ENCODE results near the gene STMN1.

Gene STMN1

GRCh38 chr1:25895365-25895990 is 10.7 kb downstream of the STMN1 start:
- DNase-seq (ENCODE audit: low spot score) = peak; percentile 91

GRCh38 chr1:25893116-25893515 is 13.1 kb downstream of the STMN1 start:
- no peak for DNase-seq (ENCODE audit: low spot score)

- no peak for DNase-seq (ENCODE audit: low spot score)
Observed at GRCh38 chr1:25891606-25892005, 14.6 kb downstream of the STMN1 start.

- no peak for DNase-seq (ENCODE audit: low spot score)
Observed at GRCh38 chr1:25890239-25891034, 15.8 kb downstream of the STMN1 start.

GRCh38 chr1:25889470-25889869 is 16.7 kb downstream of the STMN1 start:
- no peak for DNase-seq (ENCODE audit: low spot score)

- no peak for DNase-seq (ENCODE audit: low spot score)
Observed at GRCh38 chr1:25888426-25888987, 17.7 kb downstream of the STMN1 start.

GRCh38 chr1:25885602-25886001 is 20.6 kb downstream of the STMN1 start:
- no peak for DNase-seq (ENCODE audit: low spot score)

GRCh38 chr1:25881266-25881665 is 25.0 kb downstream of the STMN1 start:
- no peak for DNase-seq (ENCODE audit: low spot score)

DNA sequence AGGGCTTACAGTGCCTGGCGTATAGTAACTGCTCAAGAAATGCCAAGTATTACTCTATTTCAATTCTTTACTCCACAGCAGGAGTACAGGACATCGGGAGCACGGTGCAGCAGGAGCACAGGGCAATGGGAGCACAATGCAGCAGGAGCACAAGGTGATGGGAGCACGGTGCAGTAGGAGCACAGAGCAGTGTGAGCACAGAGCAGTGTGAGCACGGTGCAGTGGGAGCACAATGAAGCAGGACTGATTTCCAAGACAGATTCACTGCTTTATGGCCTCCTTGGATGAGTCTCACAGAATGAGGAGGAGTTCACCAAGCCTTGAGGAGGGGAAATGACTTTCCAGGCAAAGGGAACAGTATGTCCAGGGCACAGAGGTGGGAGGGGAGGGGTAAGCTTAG is 25.7 kb downstream of the STMN1 start:
- no peak for DNase-seq (ENCODE audit: low spot score)

GRCh38 chr1:25879675-25880074 is 26.5 kb downstream of the STMN1 start:
- DNase-seq (ENCODE audit: low spot score) = no peak

- DNase-seq (ENCODE audit: low spot score) = no peak
Observed at GRCh38 chr1:25878690-25879089, 27.5 kb downstream of the STMN1 start.

GRCh38 chr1:25877155-25877554 is 29.1 kb downstream of the STMN1 start:
- DNase-seq (ENCODE audit: low spot score) = no peak

- DNase-seq (ENCODE audit: low spot score) = no peak
Observed at GRCh38 chr1:25876693-25877077, 29.5 kb downstream of the STMN1 start.

DNA sequence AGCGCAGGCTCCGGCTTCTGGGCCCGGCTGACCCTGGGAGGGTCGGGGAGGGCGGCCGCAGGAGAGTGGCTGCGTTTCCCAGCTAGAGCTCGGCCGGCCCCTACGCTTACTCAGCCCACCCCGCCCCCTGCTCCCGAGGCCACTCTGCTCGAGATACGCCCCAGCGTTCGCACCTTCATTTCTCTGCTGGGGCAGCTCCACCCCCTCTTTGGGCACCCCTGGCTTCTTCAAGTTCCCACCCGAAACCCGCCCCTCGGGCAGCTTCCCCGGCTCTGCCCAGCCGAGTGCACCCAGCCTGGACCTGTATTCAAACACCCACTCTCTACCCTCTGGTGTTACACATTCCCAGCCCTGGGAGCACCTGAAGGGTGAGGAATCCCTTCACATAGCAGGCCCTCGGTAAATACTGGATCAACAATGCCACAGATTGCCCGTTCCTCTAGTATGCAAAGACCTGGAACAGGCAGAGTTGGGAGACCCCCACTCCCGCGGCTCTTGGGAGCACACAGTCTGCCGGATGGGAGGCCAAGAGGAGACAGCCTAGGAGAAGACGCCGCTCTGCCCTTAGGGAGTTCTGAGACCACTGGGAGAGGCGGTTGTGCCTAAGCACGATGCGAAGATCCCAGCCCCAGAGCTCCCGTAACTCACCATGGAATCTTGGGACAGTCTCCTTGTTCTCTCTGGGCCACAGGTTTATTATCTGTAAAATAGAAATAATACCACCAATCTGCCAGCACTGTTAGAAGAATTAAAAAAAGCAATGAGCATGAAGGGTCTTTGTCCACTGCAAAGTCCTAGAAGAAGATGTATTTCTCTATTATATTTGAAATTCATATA is 30.1 kb downstream of the STMN1 start:
- no peak for DNase-seq (ENCODE audit: low spot score)

- no peak for DNase-seq (ENCODE audit: low spot score)
Observed at GRCh38 chr1:25875154-25875855, 30.9 kb downstream of the STMN1 start, which contains the start of gene PAQR7. TSS of gene PAQR7 (minus strand) at chr1:25875708. CDS start at chr1:25863839, 11,869 bp downstream.

DNA sequence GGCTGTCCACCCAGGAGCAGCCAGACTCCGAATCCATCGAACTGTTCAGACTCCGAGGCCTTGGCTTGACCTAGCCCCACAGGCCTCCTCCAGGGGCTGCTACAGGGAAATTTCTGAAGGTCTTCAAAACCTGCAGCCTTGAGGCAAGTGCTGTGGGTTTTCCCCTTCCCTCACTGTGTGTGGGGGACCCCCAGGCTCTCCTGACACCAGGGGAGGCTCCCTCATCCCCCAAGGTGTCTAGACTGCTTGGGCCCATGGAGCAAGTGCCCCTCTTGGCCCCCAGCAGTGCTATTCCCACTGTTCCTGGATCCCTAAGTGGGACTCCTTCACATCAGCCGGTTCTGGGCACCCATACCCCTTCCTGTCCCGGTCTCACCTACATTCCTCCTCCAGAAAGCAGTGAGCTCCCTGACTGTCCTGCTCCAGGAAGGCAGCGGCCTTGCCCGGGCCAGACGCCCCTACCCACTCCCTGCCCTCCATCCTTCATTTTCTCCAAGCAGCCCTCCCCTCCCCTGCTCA is 31.5 kb downstream of the STMN1 start:
- no peak for DNase-seq (ENCODE audit: low spot score)

DNA sequence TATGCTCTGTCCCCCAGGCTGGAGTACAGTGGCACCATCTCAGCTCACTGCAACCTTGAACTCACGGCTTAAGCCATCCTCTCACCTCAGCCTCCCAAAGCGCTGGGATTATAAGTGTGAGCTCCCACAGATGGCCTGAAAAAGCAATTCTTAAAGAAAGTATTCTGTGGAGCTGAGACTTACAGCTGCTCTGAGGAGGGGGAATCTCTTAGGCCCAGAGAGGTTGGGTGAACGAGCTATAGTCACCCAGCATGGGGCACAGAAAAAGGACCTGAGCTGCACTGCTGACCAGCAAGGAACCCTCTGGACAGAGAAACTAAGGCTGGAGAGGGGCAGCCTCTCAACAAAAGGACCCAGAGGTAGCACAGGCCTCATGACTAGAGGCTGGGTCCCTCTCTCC is 32.0 kb downstream of the STMN1 start:
- no peak for DNase-seq (ENCODE audit: low spot score)

- DNase-seq (ENCODE audit: low spot score) = no peak
Observed at GRCh38 chr1:25873120-25873519, 33.1 kb downstream of the STMN1 start.

DNA sequence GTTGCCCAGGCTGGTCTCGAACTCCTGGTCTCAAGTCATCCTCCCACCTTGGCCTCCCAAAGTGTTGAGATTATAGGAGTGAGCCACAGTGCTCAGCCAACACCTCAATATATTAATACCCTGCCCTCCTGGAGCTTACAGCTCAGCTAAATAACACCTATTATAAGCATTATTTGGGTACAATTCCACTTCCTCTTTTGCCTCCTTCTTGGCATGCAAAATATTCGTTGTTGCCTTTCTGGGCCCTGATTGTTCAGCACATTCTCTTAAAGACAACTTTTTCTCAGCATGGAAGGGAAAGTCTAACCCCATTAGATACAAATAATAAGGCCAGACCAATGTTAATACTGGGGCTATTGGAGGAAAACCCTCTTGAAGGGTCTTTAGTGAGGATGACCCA is 33.5 kb downstream of the STMN1 start:
- DNase-seq (ENCODE audit: low spot score) = no peak

- no peak for DNase-seq (ENCODE audit: low spot score)
Observed at GRCh38 chr1:25871704-25872494, 34.3 kb downstream of the STMN1 start.

Data from COLO829 (cell line).